ENCODE measurements around the gene OGT. TPM values are rescaled to one million over a fixed set of nuclear protein-coding genes. Genes with fewer than 3 reads are reported as not detected.

OGT gene
- 100 to 1,000 TPM; 354 to 358 TPM for total RNA-seq

GRCh38 chrX:71532753-71533425 lies at the start of gene OGT:
Gene OGT (plus strand): TSS chrX:71533104. CDS start chrX:71533300, 196 bp downstream.
- H3K4me3 Mint-ChIP-seq = peak within 1 kb of the TSS; percentile 98
- peak within 1 kb of the TSS; percentile 99 for H3K27ac Mint-ChIP-seq
- H3K36me3 Mint-ChIP-seq (ENCODE audit: low read depth) = peaks cover 41% of the 10 kb centered on the region
- no peaks in the 10 kb centered on the region for H3K27me3 Mint-ChIP-seq
- no peak for TF ChIP-seq CTCF (IDR thresholded peaks at IDR 0.05)
- H3K4me1 Mint-ChIP-seq (ENCODE audit: low read depth) = peaks cover 15% of the 10 kb centered on the region
- DNase-seq (peak; percentile 96), ATAC-seq (peak; percentile 74)
- intact Hi-C loops (cut with micrococcal nuclease) = loop anchor here (1.0 to 10.0 kb wide), 4 partner anchors 8 to 428 kb away; partner anchors contain the start of genes CXorf65, NONO and TAF1
- CTCF ChIA-PET = interaction anchor here (1.8 to 3.8 kb wide), 4 partner anchors 12 to 83 kb away, joined by 5 to 13 read pairs (median 6); no protein-coding TSS in a partner anchor
- no peaks in the 10 kb centered on the region for H3K9me3 Mint-ChIP-seq
- POLR2A ChIA-PET = interaction anchor here (0.6 to 5.5 kb wide), 20 partner anchors 11 to 743 kb away, joined by 3 to 127 read pairs (median 5); partner anchors contain the start of genes CXCR3, NONO and TAF1

GRCh38 chrX:71487814-71488213 lies 45.1 kb upstream of the OGT start:
- Mint-ChIP-seq H3K36me3 (ENCODE audit: low read depth) (peaks cover 8% of the 10 kb centered on the region), H3K4me1 (ENCODE audit: low read depth) (peaks cover 8% of the 10 kb centered on the region), H3K9me3 (no peaks in the 10 kb centered on the region), H3K27ac (no peak overlapping the region), H3K27me3 (no peaks in the 10 kb centered on the region), H3K4me3 (no peak overlapping the region)
- TF ChIP-seq CTCF (IDR thresholded peaks at IDR 0.05) = no peak
- no peak for DNase-seq
- intact Hi-C loops (cut with micrococcal nuclease) = no loop called here
- ChIA-PET CTCF (no interaction called here), POLR2A (no interaction called here)
- ATAC-seq = no peak

- Mint-ChIP-seq H3K9me3 (no peaks in the 10 kb centered on the region), H3K4me1 (ENCODE audit: low read depth) (peaks cover 12% of the 10 kb centered on the region), H3K27me3 (no peaks in the 10 kb centered on the region), H3K27ac (no peak overlapping the region), H3K4me3 (no peak overlapping the region), H3K36me3 (ENCODE audit: low read depth) (peaks cover 8% of the 10 kb centered on the region)
- DNase-seq (no peak), ATAC-seq (no peak)
- intact Hi-C loops (cut with micrococcal nuclease) = no loop called here
- TF ChIP-seq CTCF (IDR thresholded peaks at IDR 0.05) = no peak
- CTCF ChIA-PET = no interaction called here
- POLR2A ChIA-PET = interaction anchor here (0.7 kb wide), 1 partner anchor 24 kb away, joined by 3 read pairs; no protein-coding TSS in a partner anchor
Observed at GRCh38 chrX:71489540-71489939, 43.4 kb upstream of the OGT start.

- Mint-ChIP-seq H3K4me1 (ENCODE audit: low read depth) (peaks cover 12% of the 10 kb centered on the region), H3K36me3 (ENCODE audit: low read depth) (peaks cover 2% of the 10 kb centered on the region), H3K4me3 (peak overlapping the region; percentile 76), H3K27me3 (no peaks in the 10 kb centered on the region), H3K27ac (peak overlapping the region; percentile 72), H3K9me3 (no peaks in the 10 kb centered on the region)
- no peak for TF ChIP-seq CTCF (IDR thresholded peaks at IDR 0.05)
- DNase-seq = peak; percentile 66
- ChIA-PET POLR2A (interaction anchor here (1.0 to 2.2 kb wide), 8 partner anchors 37 to 126 kb away, joined by 3 to 21 read pairs (median 4); partner anchors contain the start of genes CXCR3 and OGT), CTCF (no interaction called here)
- intact Hi-C loops (cut with micrococcal nuclease) = no loop called here
- peak; percentile 75 for ATAC-seq
Observed at GRCh38 chrX:71492231-71493065, 40.5 kb upstream of the OGT start.
